ENCODE data around the gene USP10.

Gene USP10
- 160 to 209 (median 163) reads per million in 3 experiments for total RNA-seq

- peak; percentile 86 for DNase-seq
Observed at GRCh38 chr16:84699712-84700445, at the start of gene USP10. Gene USP10, plus strand, starts transcription at chr16:84700000. Its CDS starts 91 bp downstream, at chr16:84700091.

GRCh38 chr16:84650062-84650991, 49.5 kb upstream of the USP10 start:
- DNase-seq: no peak

- DNase-seq: peak; percentile 60
Observed at GRCh38 chr16:84652566-84652965, 47.2 kb upstream of the USP10 start.

- DNase-seq: no peak
Observed at GRCh38 chr16:84654238-84654637, 45.6 kb upstream of the USP10 start.

- no peak for DNase-seq
Observed at GRCh38 chr16:84654998-84655397, 44.8 kb upstream of the USP10 start.

GRCh38 chr16:84656649-84657048, 43.2 kb upstream of the USP10 start:
- no peak for DNase-seq

- no peak for DNase-seq
Observed at GRCh38 chr16:84657229-84657837, 42.5 kb upstream of the USP10 start.

- no peak for DNase-seq
Observed at GRCh38 chr16:84658690-84659089, 41.1 kb upstream of the USP10 start.

GRCh38 chr16:84659656-84660300, 40.0 kb upstream of the USP10 start:
- DNase-seq: no peak

GRCh38 chr16:84660973-84661372, 38.8 kb upstream of the USP10 start:
- DNase-seq: no peak

GRCh38 chr16:84661418-84662060, 38.3 kb upstream of the USP10 start:
- DNase-seq: no peak

GRCh38 chr16:84662471-84662870, 37.3 kb upstream of the USP10 start:
- DNase-seq: no peak

GRCh38 chr16:84663433-84664101, 36.2 kb upstream of the USP10 start:
- no peak for DNase-seq

GRCh38 chr16:84665359-84665758, 34.4 kb upstream of the USP10 start:
- DNase-seq: no peak

- no peak for DNase-seq
Observed at GRCh38 chr16:84665843-84666242, 34.0 kb upstream of the USP10 start.

- DNase-seq: no peak
Observed at GRCh38 chr16:84667600-84668309, 32.0 kb upstream of the USP10 start.

GRCh38 chr16:84670063-84670462, 29.7 kb upstream of the USP10 start:
- DNase-seq: no peak

GRCh38 chr16:84672276-84673202, 27.3 kb upstream of the USP10 start:
- DNase-seq: peak; percentile 67

GRCh38 chr16:84673203-84673535, 26.6 kb upstream of the USP10 start:
- no peak for DNase-seq

- DNase-seq: no peak
Observed at GRCh38 chr16:84673561-84673960, 26.2 kb upstream of the USP10 start.

All from central memory CD4-positive, alpha-beta T cell (primary cell).